BJ (cell line): ENCODE data around the gene TUSC2. TPM values are rescaled to one million over a fixed set of nuclear protein-coding genes. Genes with fewer than 3 reads are reported as not detected.
A peak's percentile ranks its signal among the peaks of the same experiment; 100 is the strongest.

Experiments used
- CTCF ChIA-PET: fragments of 350-600 bp; formaldehyde crosslinking; extraction: SDS; loops from one replicate; lab custom pipeline; 2021; ENCODE audit warnings: antibody characterized with exemption, inconsistent platforms; lab: Yijun Ruan, JAX
- POLR2A ChIA-PET: fragments of 300-600 bp; sonication (Branson Sonifier 250); formaldehyde crosslinking; extraction: SDS; loops from one replicate; lab custom pipeline; 2021; ENCODE audit warnings: antibody characterized with exemption; lab: Charles Lee
- DNase-seq: peaks from one replicate; pipeline ENCODE4 v3.0.0-alpha.2; 2011; ENCODE audit warnings: low read depth
- H3K27me3 ChIP-seq: 2 replicates; pipeline ENCODE4 v1.6.0; 2011; ENCODE audit warnings: low read length; ENCODE audit not compliant: control insufficient read depth, insufficient read depth
- H3K36me3 ChIP-seq: 2 replicates; pipeline ENCODE4 v1.5.1; 2011; ENCODE audit warnings: low read length; ENCODE audit not compliant: control insufficient read depth, insufficient read depth
- H3K4me3 ChIP-seq: 2 replicates; pipeline ENCODE4 v1.5.1; 2011; ENCODE audit warnings: low read depth, mild to moderate bottlenecking, control low read depth, low read length
- CTCF ChIP-seq: IDR thresholded peaks from 2 replicates; pipeline ENCODE4 v1.5.1; 2011; ENCODE audit warnings: low read depth, mild to moderate bottlenecking, control low read depth, inconsistent platforms, low read length, moderate library complexity; ENCODE audit not compliant: insufficient read depth
- polyA plus RNA-seq: library from polyadenylated mRNA; depleted of rRNA; stranded (reverse); fragments of >200 nt; gene quantifications from 2 replicates; pipeline ENCODE4 v1.2.3, GENCODE V29; 2011

The TUSC2 gene
- polyA plus RNA-seq, 1 experiment: 38.9 TPM

- Histone ChIP-seq H3K27me3 (no peaks in the 10 kb centered on the region), H3K36me3 (peaks cover 18% of the 10 kb centered on the region), H3K4me3 (peak overlapping the region; percentile 85)
- no peak for DNase-seq
- POLR2A ChIA-PET: interaction anchor here (0.7 kb wide), 1 partner anchor 13 kb away, joined by 5 read pairs; no protein-coding TSS in a partner anchor
- no peak for TF ChIP-seq CTCF
- CTCF ChIA-PET: interaction anchor here (0.8 to 7.3 kb wide), 7 partner anchors 7 to 203 kb away, joined by 3 to 98 read pairs (median 4); partner anchors contain the start of gene RASSF1
Measured at GRCh38 chr3:50350213-50350526, 22.1 kb upstream of the TUSC2 start.

DNA sequence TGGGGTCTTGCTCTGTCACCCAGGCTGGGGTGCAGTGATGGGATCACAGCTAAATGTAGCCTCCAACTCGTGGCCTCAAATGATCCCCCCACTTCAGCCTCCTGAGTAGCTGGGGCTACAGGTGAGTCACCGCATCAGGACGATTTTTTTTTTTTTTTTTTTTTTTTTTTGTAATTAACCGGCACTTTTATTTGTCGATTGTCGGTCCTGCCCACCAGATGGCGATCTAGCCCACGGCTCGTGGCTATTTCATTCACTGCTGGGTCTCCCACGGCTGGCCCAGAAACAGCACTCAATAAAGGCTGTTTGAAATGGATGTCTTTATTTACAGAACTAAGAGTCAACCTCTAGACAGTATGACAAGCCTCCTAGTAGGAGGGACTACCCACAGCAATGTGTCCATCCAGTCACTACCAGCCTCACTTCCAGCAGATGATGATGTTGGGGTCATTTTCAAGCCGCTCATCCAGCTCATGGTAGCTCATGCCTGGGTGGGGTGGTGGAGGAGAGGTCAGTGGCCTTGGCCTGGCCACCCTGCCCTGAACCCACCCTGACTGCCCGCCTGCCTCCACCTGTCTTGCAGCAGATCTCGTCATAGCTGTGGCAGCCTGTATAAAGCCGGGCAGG, 19.3 kb upstream of the TUSC2 start:
- TF ChIP-seq CTCF: peak; percentile 72
- H3K4me3 ChIP-seq: no peak overlapping the region
- peaks cover 2% of the 10 kb centered on the region; the same call in 1 of the 2 replicates for H3K36me3 ChIP-seq
- CTCF ChIA-PET: interaction anchor here (0.7 to 7.3 kb wide), 17 partner anchors 10 to 266 kb away, joined by 3 to 98 read pairs (median 3); partner anchors contain the start of gene CISH
- H3K27me3 ChIP-seq: no peaks in the 10 kb centered on the region
- no peak for DNase-seq
- POLR2A ChIA-PET: no interaction called here

DNA sequence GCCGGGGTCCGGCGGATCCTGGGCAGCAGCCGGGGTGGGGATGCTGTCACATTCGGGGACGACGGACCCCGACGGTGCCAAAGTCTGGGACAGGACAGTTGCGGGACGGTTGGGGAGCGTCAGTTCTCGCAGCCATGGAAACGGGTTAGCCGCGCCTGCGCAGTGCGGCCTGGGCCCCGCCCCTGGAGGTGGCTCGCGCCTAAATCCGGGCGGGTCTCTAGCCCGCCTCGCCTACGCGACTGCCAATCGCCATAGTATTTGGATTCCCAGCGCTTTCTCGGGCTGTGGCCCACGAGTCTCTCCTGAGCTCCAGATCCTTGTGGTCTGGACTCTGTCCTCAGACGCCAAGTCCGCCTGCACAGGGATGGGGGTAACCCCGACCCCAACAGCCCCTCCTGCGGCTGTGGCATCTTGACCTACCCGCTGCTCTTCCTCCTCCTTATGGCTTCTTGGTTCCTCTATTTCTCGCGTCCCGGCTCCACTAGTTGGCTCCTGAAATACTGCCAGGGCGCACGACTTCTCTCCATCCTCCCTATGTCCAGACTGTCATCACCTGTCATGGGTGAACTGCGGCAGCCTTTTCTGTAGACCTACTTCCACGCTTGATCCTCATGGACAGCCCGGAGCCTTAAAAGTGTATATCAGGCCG, 17.7 kb upstream of the TUSC2 start, which contains the start of gene ZMYND10:
Gene ZMYND10, minus strand, starts transcription at position 147 of the 649 bp plus-strand sequence. CDS start 153 bp downstream, outside the sequence.
- DNase-seq: no peak
- Histone ChIP-seq H3K36me3 (peaks cover 2% of the 10 kb centered on the region; the same call in 1 of the 2 replicates), H3K4me3 (peak within 1 kb of the TSS; percentile 37), H3K27me3 (no peaks in the 10 kb centered on the region)
- CTCF ChIA-PET: interaction anchor here (0.6 to 7.3 kb wide), 4 partner anchors 80 to 1043 kb away, joined by 3 to 98 read pairs (median 4); no protein-coding TSS in a partner anchor
- TF ChIP-seq CTCF: no peak
- POLR2A ChIA-PET: no interaction called here

- POLR2A ChIA-PET: no interaction called here
Measured at GRCh38 chr3:50345008-50345407, 17.0 kb upstream of the TUSC2 start.

More at GRCh38 chr3:50345008-50345407, 17.0 kb upstream of the TUSC2 start:
- CTCF ChIA-PET: interaction anchor here (0.9 to 7.3 kb wide), 3 partner anchors 80 to 205 kb away, joined by 3 to 98 read pairs (median 5); no protein-coding TSS in a partner anchor
- TF ChIP-seq CTCF: no peak
- no peak for DNase-seq
- Histone ChIP-seq H3K36me3 (peaks cover 2% of the 10 kb centered on the region; the same call in 1 of the 2 replicates), H3K4me3 (peak overlapping the region; percentile 37), H3K27me3 (no peaks in the 10 kb centered on the region)
